Measurements from ENCODE around the gene WNT5A.

Gene WNT5A

GRCh38 chr3:55431041-55431440, 56.1 kb downstream of the WNT5A start:
- TF ChIP-seq CTCF (IDR thresholded peaks at IDR 0.05; ENCODE audit: low read depth, low read length, missing control alignments): no peak
- no peak for DNase-seq (ENCODE audit: extremely low read depth, low read depth)
- H3K4me3 ChIP-seq (replicated peaks; ENCODE audit: low read depth, low read length): no peak overlapping the region

DNA sequence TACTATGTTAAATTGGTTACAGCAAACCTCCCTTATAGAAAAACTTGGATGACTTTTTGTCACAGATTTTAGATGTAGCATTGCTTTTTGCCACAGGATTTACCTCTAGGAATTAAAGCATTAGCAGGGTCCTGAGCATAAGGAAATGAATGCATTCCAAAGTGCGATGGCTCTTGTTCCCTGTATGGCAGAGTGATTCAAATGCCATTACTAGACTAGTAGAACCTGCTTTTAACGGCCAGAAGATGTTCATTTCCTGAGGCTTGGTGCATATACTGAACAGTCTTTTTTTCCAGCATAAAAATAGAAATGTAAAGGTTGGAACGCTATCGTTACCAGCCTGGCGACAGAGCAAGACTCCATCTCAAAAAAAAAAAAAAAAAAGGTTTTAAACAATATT, 59.4 kb downstream of the WNT5A start:
- H3K4me3 ChIP-seq (replicated peaks; ENCODE audit: low read depth, low read length): no peak overlapping the region
- DNase-seq (ENCODE audit: extremely low read depth, low read depth): no peak
- TF ChIP-seq CTCF (IDR thresholded peaks at IDR 0.05; ENCODE audit: low read depth, low read length, missing control alignments): no peak

GRCh38 chr3:55426486-55426885, 60.6 kb downstream of the WNT5A start:
- no peak for DNase-seq (ENCODE audit: extremely low read depth, low read depth)
- TF ChIP-seq CTCF (IDR thresholded peaks at IDR 0.05; ENCODE audit: low read depth, low read length, missing control alignments): no peak
- H3K4me3 ChIP-seq (replicated peaks; ENCODE audit: low read depth, low read length): no peak overlapping the region

DNA sequence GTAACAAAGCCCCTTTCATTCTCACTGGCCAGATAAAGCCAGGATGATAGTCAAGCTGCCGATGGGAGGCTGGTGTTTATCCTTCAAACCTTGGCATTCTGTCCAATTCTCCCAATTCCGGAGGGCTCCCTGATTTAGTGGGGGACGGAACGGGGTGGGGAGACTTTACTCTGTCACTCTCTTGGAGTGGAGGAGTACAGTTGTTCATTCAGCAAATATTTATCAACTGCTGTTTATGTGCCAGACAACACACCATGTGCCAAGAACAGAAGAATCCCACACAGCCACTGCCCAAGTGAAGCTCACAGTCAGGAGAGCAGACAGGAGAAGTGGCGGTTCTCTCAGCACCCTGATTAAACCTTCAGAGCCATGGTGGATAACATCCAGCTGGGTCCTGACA, 63.3 kb downstream of the WNT5A start:
- no peak overlapping the region for H3K4me3 ChIP-seq (replicated peaks; ENCODE audit: low read depth, low read length)
- TF ChIP-seq CTCF (IDR thresholded peaks at IDR 0.05; ENCODE audit: low read depth, low read length, missing control alignments): no peak
- no peak for DNase-seq (ENCODE audit: extremely low read depth, low read depth)

DNA sequence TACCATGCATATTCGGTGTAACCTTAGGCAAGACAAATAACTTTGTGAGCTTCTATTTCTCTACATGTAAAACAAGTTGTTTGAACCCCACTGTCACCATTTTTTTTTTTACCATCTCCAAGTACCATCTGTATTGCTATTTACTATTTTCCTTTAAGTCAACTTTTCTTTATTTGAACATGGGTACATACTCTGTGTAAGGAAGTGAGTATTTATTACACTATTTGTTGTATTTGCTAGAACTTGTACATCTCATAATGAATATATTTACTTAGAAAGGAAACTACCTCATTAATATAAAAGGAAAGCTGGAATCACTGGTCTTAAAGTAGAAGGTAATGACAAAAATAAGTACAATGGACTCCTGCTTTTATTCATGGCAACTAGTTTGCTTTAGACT, 69.9 kb downstream of the WNT5A start:
- no peak overlapping the region for H3K4me3 ChIP-seq (replicated peaks; ENCODE audit: low read depth, low read length)
- TF ChIP-seq CTCF (IDR thresholded peaks at IDR 0.05; ENCODE audit: low read depth, low read length, missing control alignments): no peak
- no peak for DNase-seq (ENCODE audit: extremely low read depth, low read depth)

DNA sequence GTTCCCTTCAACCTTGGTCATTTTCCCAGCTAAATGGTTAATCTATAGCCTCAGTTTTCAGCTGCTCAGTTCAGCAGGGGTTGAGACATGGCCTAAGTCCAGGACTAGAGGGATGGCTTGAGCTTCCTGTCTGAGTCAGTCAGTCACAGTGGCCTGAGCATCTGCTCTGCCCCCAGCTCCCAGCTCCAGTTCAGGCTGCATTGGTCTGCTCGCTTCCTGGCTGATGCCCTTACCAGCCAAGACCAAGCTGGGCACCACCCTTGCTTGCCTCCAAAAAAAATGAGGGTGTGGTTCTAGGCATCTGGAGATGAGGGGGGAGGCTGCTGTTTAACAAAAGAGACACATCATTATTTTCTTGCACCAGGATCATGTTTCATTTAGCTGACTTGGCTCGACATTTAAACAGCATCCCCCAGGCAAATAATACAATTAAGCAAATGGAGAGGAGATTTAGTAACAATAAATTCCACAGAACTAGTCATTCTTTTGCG, 70.7 kb downstream of the WNT5A start:
- peak; percentile 94 for DNase-seq (ENCODE audit: extremely low read depth, low read depth)
- H3K4me3 ChIP-seq (replicated peaks; ENCODE audit: low read depth, low read length): no peak overlapping the region
- no peak for TF ChIP-seq CTCF (IDR thresholded peaks at IDR 0.05; ENCODE audit: low read depth, low read length, missing control alignments)
